HG02759 (cell line): ENCODE results near the gene ZNF469.

ENCODE experiments used
- ATAC-seq: cut with Tn5 transposase; IDR thresholded peaks from one replicate; pipeline ENCODE4 v1.9.1; 2021; ENCODE audit warnings: mild to moderate bottlenecking, moderate library complexity; ENCODE audit not compliant: unreplicated experiment

Gene ZNF469

DNA sequence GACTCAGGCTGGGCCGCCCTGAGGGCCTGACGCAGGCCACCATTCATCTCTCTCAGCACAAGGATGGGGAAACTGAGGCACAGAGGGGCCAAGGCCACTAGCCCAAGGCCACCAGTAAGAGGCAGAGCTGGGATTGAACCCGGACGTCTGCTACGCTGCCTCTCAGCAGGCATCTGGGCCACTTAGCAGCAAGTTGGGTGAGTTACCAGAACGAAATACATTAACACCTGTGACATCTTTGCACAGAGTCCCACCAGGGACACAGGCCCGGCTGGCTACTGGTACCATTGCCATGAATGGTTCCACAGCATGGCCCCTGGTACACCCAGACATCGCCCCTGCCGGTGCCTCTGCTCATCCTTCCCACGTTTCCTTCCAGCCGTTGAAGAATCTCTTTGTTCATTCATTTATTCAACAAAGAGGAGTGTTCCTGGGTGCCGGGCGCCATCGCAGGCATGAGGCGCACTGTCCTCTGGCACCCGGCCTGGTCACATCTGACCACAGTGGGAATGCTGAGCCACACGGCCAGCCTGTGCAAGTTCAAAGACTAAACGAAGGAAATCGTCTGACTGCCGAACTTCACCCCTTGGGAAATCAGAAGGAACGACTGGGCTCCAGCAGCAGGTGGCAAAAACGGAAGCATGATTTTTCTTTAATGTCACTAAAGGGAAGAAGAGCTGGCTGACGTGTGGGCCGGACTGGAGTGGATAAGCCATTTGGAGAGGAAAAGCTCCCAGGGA is 7.4 kb upstream of the ZNF469 start:
- ATAC-seq: no peak

DNA sequence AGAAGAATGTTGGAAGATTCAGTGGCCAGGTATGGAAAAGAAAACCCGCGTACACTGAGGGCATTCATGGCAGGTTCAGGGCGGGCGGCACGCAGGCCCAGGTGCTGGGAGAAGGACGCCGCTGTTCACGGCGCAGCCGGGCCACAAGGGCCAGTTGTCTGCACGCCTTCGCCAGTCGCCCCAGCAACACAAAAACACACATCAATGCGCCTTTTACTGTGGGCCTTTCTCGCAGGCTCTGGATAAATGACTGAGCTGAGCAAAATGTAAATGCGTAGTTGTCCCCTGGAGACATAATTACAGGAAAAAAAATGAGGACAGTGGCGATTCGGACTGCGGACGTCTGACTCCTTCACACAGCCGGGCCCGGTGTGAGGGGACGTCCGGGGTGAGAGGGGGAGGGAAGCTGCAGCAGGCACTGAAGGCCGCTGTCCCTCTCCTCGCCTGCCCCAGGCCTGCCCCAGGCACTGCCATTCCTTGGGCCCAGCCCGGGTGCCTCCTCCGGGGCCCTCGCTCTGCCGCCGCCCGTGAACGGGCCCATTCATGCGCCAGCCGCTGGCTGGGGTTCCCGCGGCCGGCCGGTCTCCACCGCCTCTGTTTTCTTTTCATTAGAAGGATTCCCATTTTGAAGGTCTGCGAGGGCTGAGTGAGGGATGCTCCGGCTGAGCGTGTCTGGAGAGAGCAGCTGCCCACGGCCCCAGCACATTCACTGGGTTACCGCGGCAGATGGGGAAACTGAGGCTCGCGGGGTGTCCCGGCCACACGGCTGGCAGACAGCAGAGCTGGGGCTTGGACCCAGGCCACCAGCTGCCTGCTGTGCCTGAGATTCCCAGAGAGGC is 6.5 kb upstream of the ZNF469 start:
- ATAC-seq: no peak

DNA sequence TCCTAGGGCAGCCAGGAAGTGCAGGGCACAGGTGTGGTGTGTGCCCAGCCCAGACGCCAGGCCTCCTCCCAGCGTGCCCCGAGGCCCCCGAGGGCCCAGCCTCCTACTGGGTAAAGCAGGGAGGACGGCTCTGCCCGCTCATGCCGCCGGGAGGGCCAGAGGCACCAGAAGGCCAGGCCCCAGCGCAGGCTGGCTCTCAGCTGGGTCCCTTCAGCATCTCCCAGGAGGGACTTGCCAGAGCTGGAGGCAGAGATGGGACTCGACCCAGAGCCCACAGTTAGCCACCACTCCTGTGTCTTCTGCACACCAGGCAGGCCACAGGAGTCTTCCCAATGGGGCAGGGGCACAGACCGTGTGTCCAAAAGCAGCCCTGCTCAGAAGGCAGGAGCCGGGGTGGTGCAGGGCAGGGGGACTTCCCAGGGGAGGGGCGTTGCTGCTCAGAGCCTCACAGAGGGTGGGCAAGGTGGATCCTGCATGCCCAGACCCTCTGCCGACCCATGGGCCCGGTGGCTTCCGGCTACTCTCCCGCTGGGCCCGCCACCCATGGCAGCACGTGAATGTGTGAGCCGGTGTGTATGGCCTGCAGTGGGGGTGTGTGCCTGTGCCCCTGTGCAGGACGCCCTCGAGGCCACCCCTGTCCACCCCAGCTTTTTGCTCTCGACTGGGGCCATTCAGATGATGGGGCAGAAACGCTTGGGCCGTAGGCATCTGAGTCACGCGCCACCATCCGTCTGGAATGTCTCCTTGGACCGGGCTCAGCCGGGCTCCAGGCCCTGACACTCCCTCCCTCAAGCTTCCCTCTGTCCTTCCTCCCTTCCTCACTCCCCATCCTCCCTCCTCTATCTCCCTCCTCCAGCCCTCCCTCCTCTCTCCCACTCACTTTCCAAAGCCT is 5.7 kb upstream of the ZNF469 start:
- no peak for ATAC-seq

DNA sequence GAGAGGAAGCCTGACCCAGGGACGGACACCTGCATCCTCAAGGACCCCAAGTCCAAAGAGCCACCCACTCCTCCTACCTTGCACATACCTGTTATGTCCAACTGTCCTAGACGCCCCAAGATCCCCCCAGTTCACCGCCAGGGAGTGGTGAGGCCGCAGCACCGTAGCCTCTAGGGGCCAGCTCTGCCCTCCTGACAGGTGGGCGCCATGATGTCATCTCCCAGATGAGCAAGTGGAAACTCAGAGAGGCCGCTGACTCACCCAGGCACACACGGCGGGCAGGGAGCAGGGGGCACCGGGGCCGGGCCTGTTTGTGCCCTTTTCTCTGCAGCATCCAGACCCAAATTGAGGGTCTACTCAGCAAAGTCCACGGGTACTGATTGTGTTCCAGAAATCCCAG is 4.8 kb upstream of the ZNF469 start:
- ATAC-seq: no peak

DNA sequence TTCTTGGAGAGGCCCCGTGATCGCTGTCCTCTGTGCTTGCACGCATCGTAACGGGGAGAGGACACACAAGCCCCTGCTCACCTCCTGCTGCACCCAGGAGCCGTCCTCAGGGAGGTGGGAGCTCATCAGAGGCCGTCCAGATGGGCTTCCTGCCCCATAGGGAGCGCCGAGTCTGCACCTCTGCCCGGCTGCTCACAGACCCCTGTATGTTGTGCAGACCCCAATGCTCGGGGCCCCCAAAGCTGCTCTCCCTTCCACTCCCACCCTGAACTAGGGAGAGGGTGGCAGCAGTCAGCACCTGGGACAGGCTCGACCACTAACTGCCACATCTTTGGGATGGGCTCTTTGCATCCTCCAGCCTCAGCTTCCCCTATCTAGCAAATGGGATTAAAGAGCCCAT is 4.4 kb upstream of the ZNF469 start:
- no peak for ATAC-seq

DNA sequence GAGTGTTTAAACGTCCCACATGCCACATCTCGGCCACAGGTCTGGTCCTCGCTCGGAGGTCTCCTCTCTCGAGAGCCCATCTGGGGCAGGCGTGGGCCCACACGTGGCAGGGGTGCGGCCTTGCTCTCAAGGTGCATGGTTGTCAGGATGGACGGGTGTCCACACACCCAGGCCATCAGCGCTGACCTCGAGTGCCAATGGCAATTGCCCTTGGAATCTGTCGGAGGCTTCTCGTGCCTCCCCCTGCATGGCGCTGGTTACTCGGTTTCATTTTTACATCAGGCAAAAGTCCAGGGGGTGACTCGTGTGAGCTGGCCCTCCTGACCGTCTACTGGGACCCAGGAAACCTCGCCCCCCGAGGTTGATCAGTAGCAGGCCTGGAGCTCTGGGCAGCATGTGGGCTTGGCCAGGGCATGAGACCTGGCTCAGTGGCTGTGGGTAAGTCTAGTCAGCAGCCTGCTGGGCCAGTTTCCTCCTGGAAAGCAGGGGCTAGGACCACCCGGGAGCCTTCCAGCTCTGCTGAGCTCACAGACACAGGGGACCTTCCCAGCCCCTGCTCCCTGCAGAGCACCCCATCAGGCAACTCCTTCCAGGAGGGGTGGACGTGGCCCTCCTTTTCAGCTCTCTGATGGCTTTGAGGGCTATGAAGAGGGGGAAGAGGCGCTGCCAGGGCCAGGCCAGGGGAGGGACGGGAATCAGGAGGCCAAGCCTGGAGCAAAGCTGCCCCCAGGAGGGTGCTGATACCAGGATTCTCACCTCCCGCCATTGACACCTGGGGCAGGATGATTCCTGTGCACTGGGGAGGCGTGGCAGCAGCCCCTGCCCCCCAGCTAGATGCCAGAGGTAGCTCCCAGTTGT is 3.7 kb upstream of the ZNF469 start:
- no peak for ATAC-seq

DNA sequence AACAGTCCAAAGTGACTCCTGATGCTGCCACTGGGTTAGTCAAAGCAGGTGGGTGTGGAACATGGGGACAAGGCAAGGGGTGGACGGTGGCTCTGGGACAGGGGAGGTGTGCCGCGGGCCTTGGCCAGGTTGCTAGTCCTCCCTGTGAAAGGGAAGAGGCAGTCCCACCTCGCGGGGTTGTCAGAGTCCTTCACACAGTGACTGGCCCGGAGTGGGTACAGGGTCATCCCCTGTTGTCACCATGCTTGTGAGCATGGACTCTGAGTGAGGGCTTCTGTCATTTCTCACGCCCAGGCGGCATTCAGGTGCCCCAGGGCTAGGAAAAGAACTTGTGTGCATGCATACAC is 3.1 kb upstream of the ZNF469 start:
- ATAC-seq: no peak

DNA sequence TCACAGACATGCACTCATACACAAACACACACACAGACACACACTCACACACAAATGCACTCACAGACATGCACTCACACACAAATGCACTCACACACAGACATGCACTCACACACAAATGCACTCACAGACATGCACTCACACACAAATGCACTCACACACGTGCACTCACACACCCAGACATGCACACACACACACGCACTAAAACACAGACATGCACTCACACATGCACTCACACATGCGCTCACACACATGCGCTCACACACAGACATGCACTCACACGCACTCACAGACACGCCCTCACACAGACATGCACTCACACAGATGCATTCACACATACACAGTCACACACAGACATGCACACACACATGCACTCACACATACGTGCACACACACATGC is 2.7 kb upstream of the ZNF469 start:
- ATAC-seq: no peak

DNA sequence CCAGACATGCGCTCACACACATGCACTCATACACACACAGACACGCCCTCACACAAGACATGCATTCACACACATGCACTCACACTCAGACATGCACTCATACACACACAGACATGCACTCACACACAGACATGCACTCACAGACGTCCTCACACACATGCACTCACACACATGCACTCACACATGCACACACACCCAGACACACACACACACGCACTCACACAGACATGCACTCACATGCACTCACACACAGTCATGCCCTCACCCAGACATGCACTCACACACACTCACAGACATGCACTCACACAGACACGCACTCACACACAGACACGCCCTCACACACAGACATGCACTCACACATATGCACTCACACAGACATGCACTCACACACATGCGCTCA is 2.1 kb upstream of the ZNF469 start:
- ATAC-seq: no peak

DNA sequence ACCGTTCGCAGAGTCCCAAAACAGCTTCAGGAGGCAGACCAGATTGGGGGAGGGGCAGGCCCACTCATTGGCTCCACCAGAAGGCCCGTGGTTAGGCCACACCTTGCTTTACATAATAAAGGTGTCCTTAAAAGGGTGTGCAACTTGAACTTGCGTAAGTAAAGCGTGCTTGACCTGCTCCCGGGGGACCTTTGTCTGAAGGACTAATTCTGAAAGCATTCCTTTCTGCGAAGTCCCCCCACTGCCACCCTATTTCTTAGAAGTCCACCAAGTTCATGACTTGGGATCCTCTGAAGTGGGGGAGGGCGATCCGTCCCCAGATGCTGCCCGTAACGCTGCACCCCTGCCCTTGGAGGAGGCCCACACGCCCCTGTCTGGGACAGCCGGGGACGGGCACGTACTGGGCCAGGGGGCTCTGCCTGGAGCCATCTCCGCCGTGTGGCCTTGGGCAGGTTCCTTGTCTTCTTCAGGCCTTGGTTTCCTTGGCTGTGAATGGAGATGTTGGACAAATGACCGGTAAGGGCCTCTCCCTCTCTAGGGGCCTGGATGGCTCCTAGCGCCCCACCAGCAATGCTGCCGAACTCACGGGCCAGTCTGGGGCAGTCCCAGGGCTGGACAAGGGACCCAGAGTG is 823 bp upstream of the ZNF469 start:
- no peak for ATAC-seq

DNA sequence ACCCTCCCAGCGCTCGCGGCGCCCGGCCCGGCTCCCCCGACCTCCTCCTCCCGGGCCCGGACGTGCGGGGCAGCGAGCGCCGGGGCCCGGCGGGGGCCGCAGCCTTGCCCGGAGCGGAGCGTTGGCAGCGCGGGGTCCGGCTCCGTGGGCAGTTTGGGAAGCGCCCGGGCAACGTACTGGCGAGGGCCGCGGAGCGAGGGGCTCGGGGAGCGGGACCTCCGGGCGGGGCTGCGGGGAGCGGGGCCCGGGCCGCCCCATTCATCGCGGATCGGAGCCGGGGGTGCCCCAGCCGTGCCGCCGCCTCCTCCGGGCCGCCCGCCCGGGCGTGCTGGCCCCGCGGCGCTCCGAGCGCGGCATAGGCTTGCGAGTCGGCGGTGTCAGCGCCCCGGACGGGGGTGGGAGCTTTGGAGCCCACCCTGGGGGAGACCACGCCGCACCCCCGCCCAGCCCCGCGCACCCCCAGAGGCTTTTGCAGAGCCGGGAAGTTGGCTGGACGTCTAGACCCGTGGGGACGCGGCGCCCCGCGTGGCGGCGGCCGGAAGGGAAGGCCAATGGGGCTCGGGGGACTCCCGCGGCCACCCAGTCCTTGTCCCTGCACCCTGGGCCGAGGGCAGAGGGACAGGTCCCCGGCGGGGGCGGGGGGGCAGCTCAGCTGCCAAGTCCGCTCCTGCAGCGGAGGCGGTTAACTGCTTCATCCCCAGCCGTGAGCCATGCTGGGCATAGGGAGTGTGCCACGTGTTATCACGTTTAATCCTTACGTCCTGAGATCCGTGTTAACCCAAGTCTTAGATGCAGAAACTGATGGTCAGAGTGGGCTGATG is 852 bp downstream of the ZNF469 start:
- no peak for ATAC-seq

DNA sequence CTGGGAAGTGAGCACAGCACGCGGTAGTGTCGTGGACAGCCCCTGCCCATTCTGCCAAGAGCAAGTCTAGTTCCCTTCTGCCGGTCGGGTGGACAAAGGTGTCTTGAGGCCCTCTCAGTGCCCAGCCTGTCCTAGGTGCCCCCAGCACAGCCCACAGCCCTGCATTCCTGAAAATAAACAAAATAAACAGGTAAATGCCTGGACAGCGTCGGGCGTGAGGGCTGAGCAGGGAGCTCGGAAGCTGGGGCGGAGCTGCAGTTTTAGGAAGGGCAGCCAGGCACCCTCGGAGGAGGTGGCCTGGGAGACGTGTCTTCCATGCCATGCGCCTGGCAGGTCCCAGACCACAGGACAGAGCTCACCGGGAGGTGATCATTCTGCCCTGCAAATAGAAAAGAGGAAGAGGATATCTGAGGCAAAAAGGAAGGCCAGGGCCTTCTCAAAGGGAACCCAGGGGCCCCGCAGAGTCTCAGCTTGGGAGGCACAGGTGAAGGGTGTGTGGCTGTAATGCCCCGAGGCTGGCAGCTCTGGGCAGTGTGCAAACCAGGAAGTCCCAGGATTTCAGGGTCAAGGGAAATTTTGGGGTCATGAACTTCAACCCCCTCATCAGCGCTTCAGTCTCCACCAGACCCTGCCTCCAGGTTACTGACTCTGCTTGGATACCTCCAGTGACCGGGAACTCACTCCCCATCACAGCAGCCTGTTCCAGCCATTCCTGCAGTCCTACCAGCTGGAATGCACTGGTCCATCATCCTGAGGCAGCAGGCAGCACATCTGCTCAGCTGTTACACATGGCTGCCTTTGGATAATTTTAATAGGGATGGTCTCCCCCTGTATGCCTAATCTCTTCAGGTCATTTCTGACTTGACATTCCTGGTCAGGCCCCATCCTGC is 1.7 kb downstream of the ZNF469 start:
- no peak for ATAC-seq

DNA sequence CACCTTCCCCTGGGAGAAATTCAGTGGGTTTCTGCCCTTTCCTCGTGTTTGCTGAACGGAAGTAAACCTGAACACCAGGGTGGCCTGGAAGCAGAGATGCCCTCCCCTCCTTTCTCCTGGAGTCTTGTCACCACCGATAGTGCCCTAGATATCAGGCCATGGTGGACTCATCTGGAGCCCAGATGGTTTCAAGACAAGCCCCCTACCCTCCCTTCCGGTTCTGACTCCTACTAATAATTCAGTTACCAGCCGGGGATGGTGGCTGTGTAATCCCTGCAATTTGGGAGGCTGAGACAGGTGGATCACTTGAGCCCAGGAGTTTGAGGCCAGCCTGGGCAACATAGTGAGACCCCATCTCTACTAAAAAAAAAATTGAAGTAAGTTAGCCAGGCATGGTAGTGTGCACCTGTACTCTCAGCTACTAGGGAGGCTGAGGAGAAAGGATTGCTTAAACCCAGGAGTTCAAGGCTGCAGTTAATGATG is 2.4 kb downstream of the ZNF469 start:
- ATAC-seq: no peak

DNA sequence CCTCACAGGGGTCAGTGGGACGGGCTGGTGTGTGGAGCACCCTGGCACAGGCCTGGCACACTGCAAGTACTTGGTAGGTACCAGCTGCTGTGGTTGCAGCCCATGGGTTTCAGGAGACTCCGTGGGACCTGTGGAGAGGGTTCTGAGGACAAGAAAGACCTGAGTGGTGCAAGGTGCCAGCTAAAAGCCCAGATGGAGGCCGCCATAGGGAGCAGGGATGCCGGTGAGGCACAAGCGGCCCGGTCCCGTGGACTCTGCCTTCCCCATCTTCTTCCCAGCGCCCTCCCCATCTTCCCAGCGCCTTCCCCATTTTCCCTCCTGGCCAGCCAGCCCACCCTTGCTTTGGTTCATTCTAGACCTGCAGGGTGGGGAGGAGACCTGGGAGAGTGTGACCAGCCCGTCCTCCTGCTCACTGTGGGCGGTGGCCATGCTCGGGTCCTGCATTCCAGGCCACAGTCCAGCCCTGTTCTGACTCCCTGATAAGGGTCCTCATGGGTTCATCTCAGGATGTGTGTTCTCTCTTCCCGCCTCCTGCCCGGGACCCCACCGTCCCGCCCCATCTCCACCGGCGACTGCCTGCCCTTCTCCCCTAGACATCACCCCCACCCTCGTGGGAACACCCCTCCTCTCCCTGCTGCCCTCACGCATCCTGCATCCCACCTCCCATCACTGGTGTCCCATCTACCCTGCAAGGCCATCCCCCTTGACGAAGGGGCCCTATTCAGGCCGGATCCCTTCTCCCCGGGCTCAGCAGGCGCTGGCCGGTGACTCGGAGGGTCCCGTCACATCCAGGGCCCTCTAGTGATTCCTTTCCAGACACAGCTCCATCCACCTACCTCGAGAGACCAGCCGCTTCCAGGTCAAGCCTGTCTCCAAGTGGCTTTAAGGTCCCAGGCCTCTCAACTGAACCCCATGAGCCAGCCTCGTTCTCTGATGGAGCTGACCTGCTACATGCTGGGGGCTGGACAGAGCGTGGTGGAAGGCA is 3.4 kb downstream of the ZNF469 start:
- ATAC-seq: no peak

DNA sequence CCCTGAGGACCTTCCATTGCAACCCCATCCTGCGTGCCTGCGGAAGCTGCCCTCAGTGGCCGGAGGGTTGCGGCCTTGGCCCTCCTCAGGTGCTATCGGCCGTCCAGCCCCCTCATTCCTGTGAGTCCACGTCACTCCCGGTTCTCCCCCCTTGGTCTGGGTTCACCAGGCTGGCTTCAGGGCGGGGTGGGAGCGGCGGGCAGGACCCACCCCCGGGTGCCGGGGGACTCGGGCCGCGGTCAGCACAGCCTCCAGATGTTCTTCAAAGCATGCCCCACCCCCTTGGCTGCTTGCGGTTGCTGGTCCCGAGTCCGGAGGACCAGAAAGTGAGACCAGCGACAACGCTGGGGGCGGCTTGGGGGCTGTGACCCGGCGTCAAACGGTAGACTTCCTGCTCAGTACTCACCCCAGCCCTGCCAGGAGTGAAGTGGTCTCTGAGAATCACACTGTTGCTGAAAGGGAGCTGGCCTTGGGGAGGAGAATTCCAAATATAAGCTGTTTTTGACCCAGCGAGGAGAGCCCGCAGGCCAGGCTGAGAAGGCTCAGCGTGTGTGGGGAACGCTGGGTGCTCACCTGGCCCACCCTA is 4.5 kb downstream of the ZNF469 start:
- ATAC-seq: no peak

DNA sequence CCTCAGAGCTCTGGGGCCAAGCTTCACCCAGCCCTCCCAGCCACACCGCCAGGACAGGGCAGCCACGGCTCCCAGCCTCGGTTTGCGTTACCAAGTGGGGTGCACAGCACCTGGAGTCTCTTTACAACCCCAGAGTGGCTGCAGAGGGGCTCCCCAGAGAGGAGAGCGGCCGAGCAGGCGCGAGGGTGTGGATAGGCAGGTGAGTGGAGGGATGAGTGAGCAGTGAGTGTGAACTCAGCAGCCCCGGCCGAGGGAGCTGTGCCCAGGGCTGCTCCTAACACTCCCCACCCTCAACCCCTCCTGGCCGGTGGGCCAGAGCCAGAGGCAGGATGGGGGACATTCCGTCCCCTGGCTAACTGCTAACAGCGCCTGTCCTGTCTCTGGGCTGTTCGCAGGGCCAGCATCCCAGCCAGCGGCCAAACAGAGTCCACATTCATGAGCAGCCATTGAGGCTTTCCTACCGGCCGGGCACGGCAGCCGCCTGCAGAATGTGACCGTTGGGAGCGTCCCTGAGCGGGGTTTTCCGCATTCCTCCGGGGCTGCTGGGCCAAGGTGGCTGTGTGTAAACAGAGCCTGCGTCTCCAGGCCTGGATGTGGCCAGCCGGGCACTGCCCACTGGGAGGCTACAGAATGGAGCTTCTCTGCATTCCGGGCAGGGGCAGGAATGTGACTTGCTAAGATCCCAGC is 5.3 kb downstream of the ZNF469 start:
- ATAC-seq: no peak
